Measurements from ENCODE around the gene SLC35G6. TPM values are rescaled to one million over a fixed set of nuclear protein-coding genes. Genes with fewer than 3 reads are reported as not detected.
"Not testable (repeated sequence)": the region's sequence is repeated elsewhere in the genome, so short reads cannot be mapped to it uniquely, and the experiment has no call there.

The SLC35G6 gene
- polyA plus RNA-seq, 3 donors = 0.26 TPM; not detected in 1

DNA sequence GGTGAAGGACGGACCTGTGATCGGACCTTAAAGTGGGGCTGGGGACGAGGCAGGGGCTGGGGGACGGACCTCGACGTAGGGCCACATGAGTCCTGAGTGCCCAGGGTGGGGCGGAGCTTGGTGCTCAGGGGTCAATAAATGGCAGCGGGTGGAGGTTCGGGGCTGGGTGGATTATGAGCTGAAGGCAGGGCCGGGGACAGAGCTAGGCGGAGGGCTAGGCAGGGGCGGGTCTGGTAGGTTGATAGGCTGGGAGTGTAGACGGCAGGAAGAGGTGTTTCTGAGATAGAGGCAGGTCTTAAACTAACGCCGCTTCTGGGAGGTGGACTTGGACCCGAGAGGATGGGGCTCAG lies 35.7 kb upstream of the SLC35G6 start:
- no peak for DNase-seq (ENCODE audit: extremely low read depth in 1 of 11, low read depth in 9 of 11, low spot score in 4 of 11)

DNA sequence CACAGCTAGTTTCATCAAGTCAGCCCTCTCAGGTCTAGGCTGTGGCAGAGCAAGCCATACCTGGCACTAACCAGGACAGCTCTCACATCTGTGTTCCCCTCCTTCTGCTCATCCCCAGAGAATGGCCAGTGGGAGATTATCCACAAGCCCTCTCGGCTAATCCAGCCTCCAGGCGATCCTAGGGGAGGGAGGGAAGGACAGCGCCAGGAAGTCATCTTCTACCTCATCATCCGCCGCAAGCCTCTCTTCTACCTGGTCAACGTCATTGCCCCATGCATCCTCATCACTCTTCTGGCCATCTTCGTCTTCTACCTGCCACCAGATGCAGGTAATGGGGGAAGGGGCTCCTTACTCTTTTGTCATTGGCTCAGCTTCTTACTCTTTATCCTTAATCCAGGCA lies 32.8 kb upstream of the SLC35G6 start:
- DNase-seq (ENCODE audit: extremely low read depth in 1 of 11, low read depth in 9 of 11, low spot score in 4 of 11) = no peak

DNA sequence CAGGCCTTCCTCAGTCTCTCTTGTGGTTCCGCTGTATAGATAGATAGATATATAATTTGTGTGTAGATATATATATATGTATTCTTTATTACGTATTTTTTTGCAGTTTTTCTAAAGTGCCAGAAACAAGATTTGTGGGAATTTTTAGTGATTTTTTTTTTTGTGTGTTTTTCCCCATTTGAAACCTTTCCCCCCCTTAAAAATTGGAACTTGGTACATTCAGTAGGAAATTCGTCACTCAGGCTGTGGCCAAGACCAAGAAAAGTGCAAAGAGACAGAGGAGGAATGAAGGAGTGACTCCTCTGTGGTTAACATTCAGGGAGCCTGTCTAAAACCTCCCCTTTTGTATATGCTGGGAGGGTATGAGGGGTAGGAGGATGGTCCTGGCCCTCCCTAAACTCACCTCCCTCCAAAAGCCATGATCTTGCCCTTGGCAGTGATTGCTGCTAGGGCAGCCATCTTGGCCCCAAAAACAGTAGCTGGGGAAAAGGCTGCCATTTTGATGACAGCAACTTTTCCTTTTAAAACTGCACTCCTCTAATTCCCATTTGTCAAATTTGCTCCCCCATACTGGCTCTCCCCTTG lies 21.2 kb upstream of the SLC35G6 start:
- no peak for DNase-seq (ENCODE audit: extremely low read depth in 1 of 11, low read depth in 9 of 11, low spot score in 4 of 11)

DNA sequence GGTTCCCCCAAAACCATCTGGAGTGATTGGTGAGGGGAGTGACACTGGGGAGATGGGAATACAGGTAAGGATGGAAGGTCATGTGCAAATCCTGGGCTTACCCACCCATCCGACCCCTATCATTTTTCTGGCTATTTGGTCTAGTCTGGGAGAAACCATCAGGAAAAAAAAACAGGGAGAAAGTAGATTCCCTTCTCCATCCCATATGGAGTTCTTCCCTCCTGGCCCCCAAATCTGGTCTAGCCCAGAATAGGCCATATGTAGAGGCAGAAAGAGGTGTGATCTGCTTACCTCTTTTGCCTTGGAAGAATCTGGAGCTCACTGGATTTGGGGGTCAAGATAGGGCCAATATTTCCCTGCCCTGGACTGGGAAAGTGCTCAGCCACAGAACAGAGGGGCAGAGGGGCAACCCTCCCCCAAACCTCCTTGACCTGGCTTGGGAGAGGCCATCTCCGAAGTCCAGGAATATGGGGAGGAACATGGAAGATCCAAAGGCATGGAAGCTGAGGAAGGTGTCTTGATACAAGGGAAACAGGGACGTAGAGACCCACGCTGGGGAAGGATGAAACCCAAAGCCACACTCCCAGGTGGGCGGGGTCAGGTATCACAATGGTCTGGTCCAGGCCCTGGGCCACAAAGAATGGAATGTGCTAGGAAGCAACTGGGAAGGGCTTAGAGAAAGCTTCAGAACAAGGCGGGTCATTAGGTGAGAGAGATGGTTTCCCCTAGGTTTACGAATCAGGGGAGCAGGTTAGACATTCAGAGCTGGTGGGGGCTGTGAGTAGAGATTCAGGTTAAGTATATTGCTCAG lies 20.2 kb upstream of the SLC35G6 start:
- DNase-seq (ENCODE audit: extremely low read depth in 1 of 11, low read depth in 9 of 11, low spot score in 4 of 11) = no peak

DNA sequence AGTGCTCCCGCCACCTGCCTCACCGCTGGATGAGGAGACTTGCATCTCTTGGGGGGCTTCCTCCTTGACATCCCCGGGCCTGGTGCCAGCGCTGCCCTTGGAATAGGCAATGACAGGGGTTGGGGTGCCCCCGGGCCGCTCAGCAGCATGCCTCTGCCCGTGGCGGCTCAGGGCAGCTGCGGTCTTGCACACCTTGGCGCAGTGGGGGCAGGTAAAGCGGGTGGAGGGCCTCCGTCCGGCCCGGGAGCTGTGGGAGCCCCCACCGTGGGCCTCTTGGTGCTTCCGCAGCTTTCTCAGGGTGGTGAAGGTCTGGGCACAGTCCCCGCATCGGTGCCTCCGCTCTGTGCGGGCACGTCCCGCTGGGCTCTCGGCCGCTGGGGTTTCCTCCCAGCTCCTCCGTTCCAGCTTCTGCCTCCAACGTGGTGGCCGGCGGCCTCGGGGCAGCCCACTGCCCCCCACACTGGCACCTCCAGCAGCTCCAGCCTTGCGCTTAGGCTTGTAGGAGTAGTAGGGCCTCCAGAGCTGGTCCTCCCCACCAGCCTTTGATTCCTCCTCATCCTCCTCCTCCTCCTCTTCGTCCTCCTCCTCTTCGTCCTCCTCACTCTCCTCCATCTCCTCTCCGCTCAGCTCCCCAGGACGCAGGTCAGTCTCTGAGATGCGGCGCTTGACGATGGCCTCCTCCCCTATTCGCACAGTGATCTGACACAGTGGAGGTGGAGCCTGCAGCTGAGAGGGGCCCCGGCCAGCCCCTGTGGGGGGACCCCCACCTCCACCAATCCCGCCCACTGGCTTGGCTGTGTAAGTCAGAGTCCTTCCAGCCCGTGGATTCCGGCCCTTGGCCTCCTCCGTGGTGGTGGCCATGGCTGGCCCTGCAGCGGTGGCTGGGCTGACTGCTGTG lies 18.5 kb upstream of the SLC35G6 start:
- DNase-seq (ENCODE audit: extremely low read depth in 1 of 11, low read depth in 9 of 11, low spot score in 4 of 11) = no peak

DNA sequence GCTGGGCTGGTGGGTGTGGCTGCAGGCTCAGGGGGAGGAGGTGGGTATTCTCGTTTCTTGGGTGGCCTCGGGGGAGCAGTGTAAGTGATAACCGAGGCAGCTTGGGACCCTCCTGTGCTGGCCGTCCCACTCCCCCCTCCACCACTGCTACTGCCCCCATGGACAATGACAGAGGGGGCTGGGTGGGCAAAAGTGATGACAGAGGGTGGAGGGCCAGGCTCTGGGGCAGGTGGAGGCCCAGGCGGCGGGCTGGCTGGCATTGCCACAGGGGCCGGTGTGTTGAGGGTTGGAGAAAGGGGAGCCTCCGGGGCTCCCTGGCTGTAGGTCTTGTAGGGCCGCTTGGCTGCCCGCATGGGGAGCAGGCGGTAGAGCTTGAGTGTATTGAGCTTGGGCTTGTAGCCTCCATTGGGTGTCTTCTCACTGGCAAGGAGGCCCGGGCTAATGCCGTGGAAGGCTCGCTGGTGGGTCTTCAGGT lies 17.8 kb upstream of the SLC35G6 start:
- no peak for DNase-seq (ENCODE audit: extremely low read depth in 1 of 11, low read depth in 9 of 11, low spot score in 4 of 11)

DNA sequence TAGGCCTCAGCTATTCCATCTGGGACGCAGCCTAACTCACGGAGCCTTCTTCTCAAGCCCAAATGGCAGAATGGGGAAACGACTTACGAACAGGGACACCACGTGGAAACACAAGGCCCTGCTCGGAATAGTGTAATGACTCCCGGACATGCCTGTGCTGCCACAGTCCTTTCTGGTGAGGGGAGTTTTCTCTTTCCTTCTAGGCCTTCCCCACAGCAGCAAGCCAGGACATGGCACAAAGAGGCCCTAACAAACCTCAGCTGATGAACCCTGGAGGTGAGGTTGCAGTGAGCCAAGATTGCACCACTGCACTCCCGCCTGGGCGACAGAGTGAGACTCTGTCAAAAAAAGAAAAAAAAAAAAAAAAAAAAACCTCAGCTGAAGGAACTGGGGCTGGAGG lies 17.2 kb upstream of the SLC35G6 start:
- DNase-seq (ENCODE audit: extremely low read depth in 1 of 11, low read depth in 9 of 11, low spot score in 4 of 11) = no peak

DNA sequence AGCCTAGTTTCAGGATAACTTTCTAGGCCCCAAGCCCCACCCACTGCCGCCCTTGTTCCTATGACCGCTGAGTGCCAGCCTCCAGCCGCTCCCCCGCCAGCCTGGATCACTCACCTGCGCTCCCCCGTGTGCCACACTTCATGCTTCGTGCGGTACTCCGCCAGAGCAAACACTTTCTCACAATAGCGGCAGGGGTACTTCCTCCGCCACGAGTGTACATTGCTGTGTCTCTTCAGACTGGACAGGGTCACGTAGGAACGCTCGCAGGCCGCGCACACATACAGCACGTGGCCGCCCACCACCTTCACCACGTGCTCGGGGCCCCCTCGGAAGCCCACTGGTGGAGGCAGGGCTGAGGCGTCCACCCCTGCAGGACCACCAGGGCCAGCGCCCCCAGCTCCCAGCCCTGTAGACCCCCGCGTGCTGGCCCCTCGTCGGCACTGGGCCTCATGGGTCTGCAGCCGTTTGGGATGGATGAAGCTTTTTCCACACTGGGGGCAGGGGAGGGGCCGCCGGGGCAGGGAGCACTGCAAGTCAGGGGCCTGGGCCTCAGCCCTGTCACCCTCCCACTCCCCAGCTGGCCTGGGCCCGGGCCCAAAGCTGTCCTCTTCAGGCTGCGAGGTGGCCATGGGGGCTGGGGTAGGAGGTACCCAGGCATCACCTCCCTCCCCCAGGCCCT lies 15.5 kb upstream of the SLC35G6 start:
- DNase-seq (ENCODE audit: extremely low read depth in 1 of 11, low read depth in 9 of 11, low spot score in 4 of 11) = peak in 1 of 11 donors; percentile 38

DNA sequence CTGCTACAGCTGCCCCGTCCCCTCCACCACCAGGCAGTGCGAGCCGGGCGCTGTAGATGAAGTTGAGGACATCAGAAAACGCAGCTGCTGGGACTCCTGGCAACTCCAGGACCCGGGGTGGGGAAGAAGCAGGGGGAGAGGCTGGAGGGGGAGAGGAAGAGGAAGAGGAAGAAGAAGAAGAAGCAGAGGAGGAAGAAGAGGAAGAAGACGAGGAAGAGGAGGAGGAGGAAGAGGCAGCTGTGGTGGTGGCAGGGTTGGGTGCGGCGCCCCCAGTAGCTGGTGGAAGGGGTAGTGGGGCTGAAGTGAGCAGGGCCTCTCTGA lies 15.0 kb upstream of the SLC35G6 start:
- DNase-seq (ENCODE audit: extremely low read depth in 1 of 11, low read depth in 9 of 11, low spot score in 4 of 11) = no peak

DNA sequence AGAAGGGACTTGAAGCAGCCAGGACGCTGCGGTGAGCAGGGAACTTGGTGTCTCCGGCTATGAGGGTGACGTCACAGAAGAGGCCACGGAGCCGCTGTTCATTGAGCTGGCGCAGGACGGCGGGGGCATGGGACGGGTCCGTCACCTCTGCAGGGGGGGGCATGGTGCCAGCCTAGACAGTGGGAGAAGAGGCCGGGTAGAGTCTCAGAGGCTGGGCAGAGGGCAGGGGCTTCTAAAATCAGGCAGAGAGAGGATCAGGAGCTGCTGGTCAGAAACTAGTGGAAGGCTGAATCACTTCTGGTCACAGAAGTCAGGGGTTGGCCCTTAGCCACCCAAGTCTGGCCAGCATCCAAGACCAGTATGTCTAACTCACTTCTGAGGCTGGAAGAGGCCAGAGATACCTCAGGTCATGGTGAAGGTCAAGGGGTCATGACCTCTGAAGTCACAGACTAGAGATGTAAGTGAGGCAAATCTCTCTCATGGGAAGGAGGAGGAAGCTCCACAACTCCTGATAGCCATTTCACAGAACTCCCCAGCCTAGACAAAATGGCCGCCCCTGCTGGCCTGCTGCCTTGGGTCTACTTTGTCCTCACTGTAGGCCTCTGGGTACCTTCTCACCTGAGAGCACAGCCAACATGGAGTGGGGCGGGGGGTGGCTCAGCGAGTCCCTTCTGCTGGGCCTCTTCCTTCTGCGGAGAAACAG lies 14.5 kb upstream of the SLC35G6 start:
- no peak for DNase-seq (ENCODE audit: extremely low read depth in 1 of 11, low read depth in 9 of 11, low spot score in 4 of 11)

DNA sequence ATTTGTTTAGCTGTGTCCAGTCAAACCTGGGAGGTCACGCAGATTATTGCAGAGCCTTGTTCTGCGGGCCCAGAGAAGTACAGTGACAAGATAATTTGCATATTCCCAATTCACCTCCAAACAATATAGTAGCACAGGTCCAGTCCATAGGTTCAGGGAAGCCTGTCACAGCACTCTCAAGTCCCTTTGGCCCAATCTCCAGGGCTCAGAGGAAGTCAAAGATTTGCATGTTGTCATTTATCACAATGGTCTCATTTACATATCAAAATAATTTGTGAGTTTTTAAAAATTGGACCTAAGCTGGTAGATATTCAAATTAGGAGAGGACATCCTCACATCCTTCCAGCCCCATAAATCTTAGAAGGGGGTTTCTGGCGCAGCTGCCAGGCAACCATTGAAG lies 13.7 kb upstream of the SLC35G6 start:
- DNase-seq (ENCODE audit: extremely low read depth in 1 of 11, low read depth in 9 of 11, low spot score in 4 of 11) = no peak

DNA sequence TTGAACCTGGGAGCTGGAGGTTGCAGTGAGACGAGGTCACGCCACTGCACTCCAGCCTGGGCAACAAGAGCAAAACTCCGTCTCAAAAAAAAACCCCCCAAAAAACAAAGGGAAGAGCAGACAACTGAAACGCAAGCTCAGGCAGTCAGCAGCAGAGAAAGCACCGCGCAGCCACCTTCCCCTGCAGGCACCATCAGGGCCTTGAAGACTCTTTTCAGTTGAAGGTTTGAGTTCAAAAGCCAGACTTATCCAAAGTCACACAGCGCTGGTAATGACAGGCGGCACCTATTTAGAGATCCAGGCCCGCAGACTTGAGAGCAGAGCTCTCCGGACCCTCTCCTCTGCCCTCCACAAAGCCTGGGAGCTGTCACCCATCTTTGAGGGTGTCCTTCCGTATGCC lies 13.0 kb upstream of the SLC35G6 start:
- no peak for DNase-seq (ENCODE audit: extremely low read depth in 1 of 11, low read depth in 9 of 11, low spot score in 4 of 11)

DNA sequence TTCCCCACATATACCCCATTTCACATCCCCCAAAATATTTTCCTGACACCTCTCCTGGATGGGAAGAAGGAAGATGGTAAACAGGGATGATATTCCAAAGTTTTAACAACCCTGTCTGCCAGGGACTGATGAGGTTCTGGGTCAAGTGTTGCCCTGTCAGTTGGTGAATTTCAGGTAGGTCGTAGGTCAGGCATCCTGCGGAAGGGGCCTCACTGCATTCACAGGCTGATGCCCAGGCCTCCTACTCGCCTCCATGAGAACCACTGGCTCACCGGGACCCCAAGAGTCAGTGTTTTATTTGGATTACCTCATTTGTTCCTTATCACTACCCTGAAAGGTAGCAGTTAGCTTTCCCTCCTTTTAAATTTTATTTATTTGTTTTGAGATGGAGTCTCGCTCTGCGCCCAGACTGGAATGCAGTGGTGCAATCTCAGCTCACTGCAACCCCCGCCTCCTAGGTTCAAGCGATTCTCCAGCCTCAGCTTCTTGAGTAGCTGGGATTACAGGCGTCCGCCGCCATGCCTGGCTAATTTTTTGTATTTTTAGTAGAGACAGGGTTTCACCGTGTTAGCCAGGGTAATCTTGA lies 12.3 kb upstream of the SLC35G6 start:
- DNase-seq (ENCODE audit: extremely low read depth in 1 of 11, low read depth in 9 of 11, low spot score in 4 of 11) = no peak

DNA sequence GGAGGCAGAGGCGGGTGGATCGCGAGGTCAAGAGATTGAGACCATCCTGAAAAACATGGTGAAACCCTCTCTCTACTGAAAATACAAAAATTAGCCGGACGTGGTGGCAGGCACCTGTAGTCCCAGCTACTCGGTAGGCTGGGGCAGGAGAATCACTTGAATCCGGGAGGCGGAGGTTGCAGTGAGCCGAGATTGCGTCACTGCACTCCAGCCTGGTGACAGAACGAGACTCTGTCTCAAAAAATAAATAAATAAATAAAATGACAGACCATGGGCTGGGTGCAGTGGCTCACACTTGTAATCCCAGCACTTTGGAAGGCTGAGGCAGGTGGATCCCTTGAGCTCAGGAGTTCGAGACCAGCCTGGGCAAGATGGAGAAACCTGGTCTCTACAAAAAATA lies 11.4 kb upstream of the SLC35G6 start:
- DNase-seq (ENCODE audit: extremely low read depth in 1 of 11, low read depth in 9 of 11, low spot score in 4 of 11) = not testable (repeated sequence)

DNA sequence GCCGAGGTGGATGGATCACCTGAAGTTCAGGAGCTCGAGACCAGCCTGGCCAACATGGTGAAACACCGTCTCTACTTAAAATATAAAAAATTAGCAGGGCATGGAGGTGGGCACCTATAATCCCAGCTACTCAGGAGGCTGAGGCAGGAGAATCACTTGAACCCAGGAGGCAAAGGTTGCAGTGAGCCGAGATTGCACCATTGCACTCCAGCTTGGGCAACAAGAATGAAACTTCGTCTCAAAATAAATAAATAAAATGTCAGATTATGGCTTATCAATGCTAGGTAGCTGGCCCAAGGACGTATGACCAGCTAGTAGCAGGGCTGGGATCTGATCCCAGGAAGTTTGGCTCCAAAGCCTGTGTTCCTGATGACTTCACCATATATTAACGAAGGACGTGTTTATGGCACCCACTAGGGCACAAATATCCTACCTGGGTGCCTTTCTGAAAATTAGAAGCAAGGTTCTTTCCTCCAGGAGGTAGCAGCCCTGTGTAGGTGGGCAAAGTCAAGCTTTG lies 10.7 kb upstream of the SLC35G6 start:
- not testable (repeated sequence) for DNase-seq (ENCODE audit: extremely low read depth in 1 of 11, low read depth in 9 of 11, low spot score in 4 of 11)

DNA sequence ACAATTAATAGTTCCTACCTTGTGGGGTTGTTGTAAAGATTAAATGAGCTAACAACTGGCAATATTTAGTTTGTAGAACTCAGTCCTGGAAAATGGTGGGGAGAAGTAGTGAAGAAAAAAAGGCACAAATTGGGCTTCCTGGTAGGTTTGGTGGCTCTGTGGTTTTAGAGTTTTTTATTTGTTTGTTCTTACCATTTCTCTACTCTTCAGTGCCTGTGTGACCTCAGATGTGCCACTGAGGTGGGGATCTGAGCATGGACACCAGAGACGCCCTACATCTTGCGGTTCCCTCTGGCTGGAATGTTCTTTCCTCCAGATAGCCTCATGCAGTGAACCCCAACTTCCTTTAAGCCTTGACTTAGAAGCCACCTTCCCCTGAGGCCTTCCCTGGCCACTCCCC lies 9.5 kb upstream of the SLC35G6 start:
- DNase-seq (ENCODE audit: extremely low read depth in 1 of 11, low read depth in 9 of 11, low spot score in 4 of 11) = no peak

DNA sequence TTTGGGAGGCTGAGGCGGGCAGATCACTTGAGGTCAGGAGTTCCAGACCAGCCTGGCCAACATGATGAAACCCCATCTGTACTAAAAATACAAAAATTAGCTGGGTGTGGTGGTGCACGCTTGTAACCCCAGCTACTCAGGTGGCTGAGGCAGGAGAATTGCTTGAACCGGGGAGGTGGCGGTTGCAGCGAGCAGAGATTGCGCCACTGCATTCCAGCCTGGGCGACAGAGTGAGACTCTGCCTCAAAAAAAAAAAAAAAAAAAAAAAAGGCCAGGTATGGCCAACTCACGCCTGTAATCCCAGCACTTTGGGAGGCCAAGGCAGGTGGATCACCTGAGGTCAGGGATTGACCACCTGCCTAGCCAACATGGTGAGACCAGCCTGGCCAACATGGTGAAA lies 6.5 kb upstream of the SLC35G6 start:
- DNase-seq (ENCODE audit: extremely low read depth in 1 of 11, low read depth in 9 of 11, low spot score in 4 of 11) = not testable (repeated sequence)

DNA sequence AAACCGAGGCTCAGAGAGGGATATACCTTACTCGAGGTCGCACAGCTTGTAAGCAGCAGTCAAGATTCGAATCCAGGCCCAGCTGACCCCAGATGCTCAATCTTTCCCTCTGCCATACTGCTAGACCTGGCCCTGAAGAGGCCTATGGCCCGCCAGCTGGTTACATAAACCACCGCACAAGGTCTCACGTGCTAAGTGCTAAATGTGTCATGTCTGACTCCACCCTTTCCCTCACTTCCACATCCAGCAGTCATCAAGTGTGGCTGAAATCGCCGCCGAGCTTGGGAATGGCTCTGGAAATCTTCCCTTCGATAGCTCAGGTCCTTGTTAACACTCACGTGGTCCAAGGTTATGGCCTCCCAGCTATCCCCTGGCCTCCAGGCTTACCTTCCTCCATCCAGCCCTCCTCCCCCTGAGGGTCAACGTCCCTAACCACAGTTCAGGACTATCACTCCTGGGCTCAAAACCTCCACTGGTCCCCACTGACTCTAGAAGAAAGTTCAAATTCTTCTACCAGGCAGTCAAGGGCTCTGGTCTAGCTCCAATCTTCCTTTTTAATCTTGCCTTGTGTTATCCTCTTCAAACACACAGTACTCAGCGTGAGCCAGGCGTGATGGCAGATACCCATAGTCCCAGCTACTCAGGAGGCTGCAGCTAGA lies 5.4 kb upstream of the SLC35G6 start:
- DNase-seq (ENCODE audit: extremely low read depth in 1 of 11, low read depth in 9 of 11, low spot score in 4 of 11) = no peak
